Retinal pigment epithelial cell (primary cell): ENCODE data around the gene SNRNP200.

Experiments
- DNase-seq: peaks from one replicate; pipeline ENCODE4 v3.0.0-alpha.2; 2010; ENCODE audit warnings: low read depth
- H3K4me3 ChIP-seq: 2 replicates; pipeline ENCODE4 v1.5.1; 2011; ENCODE audit warnings: mild to moderate bottlenecking, low read length, control low read depth, moderate library complexity
- CTCF ChIP-seq: conservative IDR thresholded peaks from 2 replicates; pipeline ENCODE4 v1.5.1; 2011; ENCODE audit warnings: low read depth, low read length, control low read depth, inconsistent platforms

The SNRNP200 gene

GRCh38 chr2:96305091-96305978 lies at the start of gene SNRNP200:
Gene SNRNP200 (minus strand): TSS chr2:96305546. CDS start chr2:96305437, 109 bp downstream.
- peak; percentile 30 for DNase-seq
- no peak for TF ChIP-seq CTCF
- H3K4me3 ChIP-seq, result peak within 1 kb of the TSS; percentile 99

DNA sequence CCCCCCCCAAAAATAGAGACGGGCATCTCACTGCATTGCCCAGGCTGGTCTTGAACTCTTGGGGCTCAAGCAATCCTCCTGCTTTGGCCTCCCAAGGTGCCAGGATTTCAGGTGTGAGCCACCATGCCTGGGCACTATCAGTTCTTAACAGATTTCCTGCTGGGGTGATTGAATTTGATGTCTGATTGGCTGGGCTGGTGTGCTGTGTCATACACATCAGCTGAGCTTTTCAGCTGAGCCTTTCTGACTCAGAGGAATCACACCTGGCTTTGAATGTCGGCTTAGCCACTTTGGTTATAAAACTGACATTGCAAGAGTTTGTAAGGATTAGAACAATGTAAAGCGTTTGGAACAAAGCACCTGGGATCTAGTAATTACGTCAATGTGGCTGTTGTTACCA lies 49.1 kb upstream of the SNRNP200 start:
- no peak for DNase-seq
- no peak overlapping the region for H3K4me3 ChIP-seq
- TF ChIP-seq CTCF, result no peak

DNA sequence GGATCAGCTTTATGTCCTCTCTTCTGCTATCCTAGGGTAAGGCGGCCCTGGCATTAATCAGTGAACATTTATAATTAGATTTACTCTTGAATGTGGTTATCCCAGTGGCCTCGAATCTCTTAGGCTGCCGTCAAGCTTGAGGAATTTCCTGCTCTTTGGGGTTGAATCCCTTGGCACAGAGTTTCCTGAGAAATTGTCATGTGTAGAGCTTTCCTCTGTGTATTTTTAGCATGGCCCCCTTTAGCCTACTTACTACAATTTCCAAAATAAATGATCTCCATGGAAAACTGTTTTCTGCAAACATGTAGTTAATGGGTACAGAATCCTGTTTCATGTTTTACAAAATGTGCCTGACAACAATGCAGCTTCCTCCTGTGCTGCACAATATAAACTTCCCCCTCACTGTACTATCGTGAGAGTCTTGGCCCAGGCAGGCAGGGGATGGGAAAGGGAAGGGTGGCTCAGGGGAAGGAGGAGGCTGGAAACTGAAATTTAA lies 48.3 kb upstream of the SNRNP200 start:
- no peak for DNase-seq
- no peak overlapping the region for H3K4me3 ChIP-seq
- TF ChIP-seq CTCF, result no peak

- H3K4me3 ChIP-seq, result no peak overlapping the region
- no peak for TF ChIP-seq CTCF
- DNase-seq, result no peak
Observed at GRCh38 chr2:96353032-96353561, 47.8 kb upstream of the SNRNP200 start.

DNA sequence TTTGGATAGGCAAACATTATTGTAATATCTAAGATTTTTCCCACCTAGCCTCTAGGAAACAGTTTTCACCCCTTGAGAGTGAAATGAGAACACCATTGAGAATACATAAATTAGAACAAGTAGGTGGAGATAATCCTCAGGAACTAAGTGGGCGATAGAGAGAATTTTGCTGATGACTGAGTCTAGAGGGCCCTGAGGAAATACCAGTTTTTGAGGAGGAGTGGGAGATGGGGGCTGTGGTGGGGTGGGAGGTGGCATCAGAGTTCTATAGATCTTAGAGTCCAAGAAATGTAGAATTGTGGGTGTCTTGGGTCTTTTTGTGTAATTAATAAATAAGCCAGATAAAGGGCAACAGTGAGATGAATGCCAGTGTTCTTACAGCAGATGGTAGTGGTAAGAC lies 42.0 kb upstream of the SNRNP200 start:
- TF ChIP-seq CTCF, result no peak
- no peak overlapping the region for H3K4me3 ChIP-seq
- no peak for DNase-seq

GRCh38 chr2:96345868-96346462 lies 40.6 kb upstream of the SNRNP200 start:
- H3K4me3 ChIP-seq, result no peak overlapping the region
- DNase-seq, result no peak
- no peak for TF ChIP-seq CTCF
